Superior temporal gyrus (tissue), 1 donor: ENCODE results near the gene KRT13.
"Not testable (repeated sequence)": the region's sequence is repeated elsewhere in the genome, so short reads cannot be mapped to it uniquely, and the experiment has no call there.

ENCODE experiments used
- DNase-seq: peaks from one replicate; pipeline ENCODE4 v3.0.0-alpha.2; 2016; ENCODE audit errors: extremely low spot score

KRT13 gene

GRCh38 chr17:41505007-41505808 lies at the start of gene KRT13:
KRT13 (minus strand) TSS chr17:41505612; CDS start chr17:41505550, 62 bp downstream.
- no peak for DNase-seq

- no peak for DNase-seq
Observed at GRCh38 chr17:41553987-41554680, 48.7 kb upstream of the KRT13 start.

GRCh38 chr17:41553176-41553575 lies 47.8 kb upstream of the KRT13 start:
- no peak for DNase-seq

- no peak for DNase-seq
Observed at GRCh38 chr17:41552455-41552854, 47.0 kb upstream of the KRT13 start.

- no peak for DNase-seq
Observed at GRCh38 chr17:41551365-41551764, 46.0 kb upstream of the KRT13 start.

GRCh38 chr17:41549596-41550039 lies 44.2 kb upstream of the KRT13 start:
- no peak for DNase-seq

GRCh38 chr17:41548844-41549595 lies 43.6 kb upstream of the KRT13 start:
- DNase-seq: peak; percentile 90

- DNase-seq: peak; percentile 27
Observed at GRCh38 chr17:41547921-41548843, 42.8 kb upstream of the KRT13 start.

GRCh38 chr17:41547378-41547841 lies 42.0 kb upstream of the KRT13 start:
- DNase-seq: no peak

GRCh38 chr17:41546819-41547218 lies 41.4 kb upstream of the KRT13 start:
- DNase-seq: no peak

- no peak for DNase-seq
Observed at GRCh38 chr17:41545829-41546410, 40.5 kb upstream of the KRT13 start.

- no peak for DNase-seq
Observed at GRCh38 chr17:41544935-41545334, 39.5 kb upstream of the KRT13 start.

GRCh38 chr17:41544491-41544892 lies 39.1 kb upstream of the KRT13 start:
- DNase-seq: no peak

- DNase-seq: not testable (repeated sequence)
Observed at GRCh38 chr17:41542786-41543185, 37.4 kb upstream of the KRT13 start.

- no peak for DNase-seq
Observed at GRCh38 chr17:41542357-41542756, 36.9 kb upstream of the KRT13 start.

GRCh38 chr17:41540921-41541625 lies 35.7 kb upstream of the KRT13 start:
- DNase-seq: no peak

GRCh38 chr17:41539979-41540701 lies 34.7 kb upstream of the KRT13 start:
- no peak for DNase-seq

GRCh38 chr17:41539071-41539492 lies 33.7 kb upstream of the KRT13 start:
- no peak for DNase-seq

- no peak for DNase-seq
Observed at GRCh38 chr17:41538565-41538991, 33.2 kb upstream of the KRT13 start.
